ENCODE measurements around the gene SBNO2. TPM values are rescaled to one million over a fixed set of nuclear protein-coding genes. Genes with fewer than 3 reads are reported as not detected.
A peak's percentile ranks its signal among the peaks of the same experiment; 100 is the strongest.

SBNO2 gene
- total and polyA plus RNA-seq, 2 of the 4 experiments (the other 2 are of a cell fraction): 13.4 to 40.5 TPM

GRCh38 chr19:1216756-1217155 lies 42.7 kb upstream of the SBNO2 start:
- no peak overlapping the region for H2BK120ac ChIP-seq (ENCODE audit: low read depth, low read length)
- no peak overlapping the region for H2AFZ ChIP-seq (replicated peaks; ENCODE audit: low read length, poor library complexity)
- no peaks in the 10 kb centered on the region for H3K27me3 ChIP-seq (ENCODE audit: control insufficient read depth, insufficient read depth, low read length)
- H3K9me1 ChIP-seq (ENCODE audit: insufficient read depth, low read length): peaks cover 15% of the 10 kb centered on the region
- ATAC-seq (ENCODE audit: low read depth): no peak
- H4K91ac ChIP-seq (ENCODE audit: insufficient read depth, low read depth, low read length): no peak overlapping the region
- peaks cover 18% of the 10 kb centered on the region for H3K4me1 ChIP-seq (ENCODE audit: control insufficient read depth, insufficient read depth, low read length)
- 88% methylated on average over 5 of the region's 12 CpGs; no CpG with 5 or more reads in 1 of the 2 experiments for WGBS, 2 experiments (ENCODE audit: extremely low coverage in 2 of 2, insufficient read length in 1 of 2)
- peaks cover 63% of the 10 kb centered on the region for H4K20me1 ChIP-seq (ENCODE audit: insufficient read depth, low read length)
- no peak overlapping the region for H2BK20ac ChIP-seq (ENCODE audit: low read depth, low read length)
- dilution Hi-C loops (cut with HindIII; ENCODE audit: low sequenced_read_pairs, unreplicated experiment): no loop called here
- H3K4ac ChIP-seq (ENCODE audit: low read depth, low read length): no peak overlapping the region
- BruUV-seq (replicated peaks): no TSS peak
- no peak overlapping the region for H3K27ac ChIP-seq (ENCODE audit: insufficient read depth, low read length)
- H2AK5ac ChIP-seq (ENCODE audit: low read depth, low read length): peak overlapping the region; percentile 17; the same call in 1 of the 2 replicates
- ChIA-PET POLR2A (ENCODE audit: unreplicated experiment) (no interaction called here), CTCF (interaction anchor here (0.6 to 1.5 kb wide), 2 partner anchors 18 to 27 kb away, joined by 4 to 5 read pairs; no protein-coding TSS in a partner anchor)
- H3K9me3 ChIP-seq (ENCODE audit: control insufficient read depth, insufficient read depth, low read length): no peaks in the 10 kb centered on the region
- H3K9ac ChIP-seq (ENCODE audit: low read depth, low read length): no peak overlapping the region
- no peak overlapping the region for H2BK5ac ChIP-seq (ENCODE audit: low read depth, low read length, poor library complexity, severe bottlenecking)
- no peak overlapping the region for H2BK15ac ChIP-seq (ENCODE audit: low read depth, low read length)
- H3K36me3 ChIP-seq (ENCODE audit: control insufficient read depth, insufficient read depth, low read length): peaks cover 26% of the 10 kb centered on the region; the same call in 1 of the 2 replicates
- no peak overlapping the region for H3K14ac ChIP-seq (replicated peaks; ENCODE audit: low read depth, low read length)
- no peak for DNase-seq
- H4K8ac ChIP-seq (ENCODE audit: low read depth in 2 of 2, low read length in 2 of 2): no peak overlapping the region
- TF ChIP-seq MXI1 (IDR thresholded peaks at IDR 0.05; ENCODE audit: borderline replicate concordance, low read depth, low read length) (no peak), NFE2L2 (IDR thresholded peaks at IDR 0.05; ENCODE audit: low read depth, low read length) (no peak), USF2 (IDR thresholded peaks at IDR 0.05; ENCODE audit: low read depth, low read length) (no peak), RCOR1 (IDR thresholded peaks at IDR 0.05; ENCODE audit: insufficient replicate concordance, low read length) (no peak), BHLHE40 (IDR thresholded peaks at IDR 0.05; ENCODE audit: low read depth, low read length) (no peak), RAD21 (IDR thresholded peaks at IDR 0.05; ENCODE audit: low read length) (no peak), FOS (IDR thresholded peaks at IDR 0.05; ENCODE audit: low read depth, low read length) (no peak), RFX5 (IDR thresholded peaks at IDR 0.05; ENCODE audit: low read depth, low read length) (no peak), CHD1 (IDR thresholded peaks at IDR 0.05; ENCODE audit: low read depth, low read length) (no peak), ELK1 (IDR thresholded peaks at IDR 0.05; ENCODE audit: borderline replicate concordance, low read depth, low read length) (no peak), MAZ (IDR thresholded peaks at IDR 0.05; ENCODE audit: borderline replicate concordance, low read depth, low read length) (no peak), MAFK (IDR thresholded peaks at IDR 0.05; ENCODE audit: low read depth, low read length) (no peak), POLR2A (IDR thresholded peaks at IDR 0.05; ENCODE audit: low read depth, low read length) (no peak; the same call in 1 of the 2 replicates), CTCF (conservative IDR thresholded peaks at IDR 0.05; ENCODE audit: low read depth, low read length) (no peak), SMC3 (IDR thresholded peaks at IDR 0.05; ENCODE audit: low read depth, low read length) (no peak), CEBPB (IDR thresholded peaks at IDR 0.05; ENCODE audit: low read depth, low read length) (no peak)
- intact Hi-C loops (cut with micrococcal nuclease): no loop called here
- H3K79me1 ChIP-seq (ENCODE audit: low read depth in 1 of 2, low read length in 2 of 2): peaks cover 18 to 80% of the 10 kb centered on the region in 2 experiments; a peak in 3 of 4 replicates
- no peak overlapping the region for H3K23ac ChIP-seq (ENCODE audit: low read depth, low read length)
- no peak overlapping the region for H3K4me3 ChIP-seq (ENCODE audit: insufficient read depth, low read depth, low read length)
- in situ Hi-C loops (cut with MboI; ENCODE audit: low sequenced_read_pairs): no loop called here
- no peak overlapping the region for H3K4me2 ChIP-seq (ENCODE audit: low read depth, low read length)
- no peak overlapping the region for H4K5ac ChIP-seq (ENCODE audit: low read depth, low read length)
- no peak overlapping the region for H3K18ac ChIP-seq (ENCODE audit: low read depth, low read length)
- H2AK9ac ChIP-seq (replicated peaks; ENCODE audit: low read depth, low read length, poor library complexity): no peak overlapping the region
- no peak overlapping the region for H3K56ac ChIP-seq (ENCODE audit: extremely low read depth, insufficient read depth, low read length)

Measured in IMR-90 (cell line).